Ovary (tissue), 3 donors: Measurements from ENCODE around the gene SPRR2E.

Experiments used
- CTCF ChIP-seq, 3 donors: fragments of 450-650 bp in 2 of 3; fragments of 200-600 bp in 1 of 3; IDR thresholded peaks; one replicate each; pipeline versions ENCODE4 v1.5.1 to v1.8.0; 2016 to 2022; ENCODE audit warnings: antibody characterized with exemption in 3 of 3, mild to moderate bottlenecking in 1 of 3
- EP300 ChIP-seq: sonication (generic); formaldehyde crosslinking; IDR thresholded peaks from one replicate; pipeline ENCODE4 v1.6.1; 2017; ENCODE audit warnings: antibody characterized with exemption
- POLR2A ChIP-seq: fragments of 450-650 bp; IDR thresholded peaks from one replicate; pipeline ENCODE4 v1.6.1; 2017; ENCODE audit warnings: antibody characterized with exemption, mild to moderate bottlenecking, moderate library complexity
- donor health status: DM: no; HTN: no; CAD: no.

DNA sequence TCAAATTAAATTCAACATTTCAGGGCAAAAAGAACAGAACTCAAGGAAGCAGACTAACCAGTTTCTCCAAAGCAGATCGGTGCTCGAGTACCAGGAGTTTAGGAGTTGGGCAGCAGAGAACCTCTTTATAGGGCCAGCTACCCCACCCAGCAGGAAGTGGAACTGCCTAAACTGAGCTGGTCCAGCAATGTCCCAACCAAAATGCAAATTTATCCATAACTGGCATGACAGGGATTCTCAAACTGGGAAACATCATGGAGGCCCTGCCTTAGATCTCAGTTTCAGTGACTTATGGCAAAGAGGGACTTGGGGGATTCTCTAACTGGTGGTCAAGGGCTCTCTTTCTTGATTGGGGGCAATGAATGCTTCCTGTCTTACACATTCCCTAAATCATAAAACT is 22.8 kb downstream of the SPRR2E start, which contains the start of gene SPRR2B:
- no peak for TF ChIP-seq POLR2A
- TF ChIP-seq EP300 = no peak
- TF ChIP-seq CTCF (IDR thresholded peaks at IDR 0.05) = no peak
